H1 (cell line): ENCODE results near the gene CDK3. TPM values are rescaled to one million over a fixed set of nuclear protein-coding genes. Genes with fewer than 3 reads are reported as not detected.

ENCODE experiments used
- CTCF ChIA-PET: fragments of 300-600 bp; sonication (Branson Sonifier 250); formaldehyde crosslinking; loops from one replicate; lab custom pipeline; 2021; ENCODE audit not compliant: partially characterized antibody; lab: Charles Lee
- POLR2A ChIA-PET: fragments of 300-600 bp; sonication (Branson Sonifier 250); formaldehyde crosslinking; loops from one replicate; lab custom pipeline; 2021; ENCODE audit warnings: inconsistent platforms; ENCODE audit not compliant: partially characterized antibody; lab: Charles Lee
- DNase-seq, 2 experiments: peaks; one replicate each; pipeline versions ENCODE4 v3.0.0 to v3.0.0-alpha.2; 2010 to 2022; ENCODE audit warnings: low spot score in 2 of 2, low read depth in 1 of 2, mixed read lengths in 1 of 2
- FAIRE-seq: peaks from 2 replicates; lab custom pipeline; 2011; peaks lifted over from hg19 to GRCh38; lab: Jason Lieb, UNC
- H2AFZ ChIP-seq: 2 replicates; pipeline ENCODE4 v1.8.1; 2012; ENCODE audit warnings: low read length, inconsistent platforms
- H2AK5ac ChIP-seq: 2 replicates; pipeline ENCODE4 v1.6.1; 2013; ENCODE audit warnings: low read depth, low read length
- H2BK120ac ChIP-seq: replicated peaks from 2 replicates; pipeline ENCODE3; 2013; ENCODE audit warnings: low read depth, low read length, inconsistent platforms
- H2BK12ac ChIP-seq: 2 replicates; pipeline ENCODE4 v1.6.1; 2013; ENCODE audit warnings: low read depth, low read length
- H2BK15ac ChIP-seq: 2 replicates; pipeline ENCODE4 v1.6.1; 2013; ENCODE audit warnings: low read length
- H2BK20ac ChIP-seq: 2 replicates; pipeline ENCODE4 v1.6.1; 2013; ENCODE audit warnings: low read length
- H2BK5ac ChIP-seq: 2 replicates; pipeline ENCODE4 v1.6.1; 2013; ENCODE audit warnings: low read depth, low read length
- H3K14ac ChIP-seq: 2 replicates; pipeline ENCODE4 v1.6.1; 2013; ENCODE audit warnings: inconsistent platforms; ENCODE audit not compliant: insufficient read length
- H3K18ac ChIP-seq: 2 replicates; pipeline ENCODE4 v1.6.1; 2013; ENCODE audit warnings: low read length; ENCODE audit errors: extremely low read depth
- H3K23ac ChIP-seq: 2 replicates; pipeline ENCODE4 v1.6.1; 2013; ENCODE audit warnings: inconsistent platforms; ENCODE audit not compliant: insufficient read length
- H3K23me2 ChIP-seq: 2 replicates; pipeline ENCODE4 v1.6.1; 2013; ENCODE audit warnings: low read depth, low read length
- H3K27ac ChIP-seq: 2 replicates; pipeline ENCODE4 v1.6.1; 2011; ENCODE audit warnings: low read depth, low read length, inconsistent platforms
- H3K27me3 ChIP-seq, 4 experiments: replicated peaks in 1 of 4; 1 replicate in 1 of 4; 2 replicates in 3 of 4; pipeline versions ENCODE4 v1.6.1 to v1.8.1; 2011 to 2013; ENCODE audit warnings: low read length in 3 of 4, mild to moderate bottlenecking in 3 of 4, inconsistent platforms in 2 of 4, mixed read lengths in 2 of 4, moderate library complexity in 1 of 4; ENCODE audit not compliant: control insufficient read depth in 3 of 4, insufficient read depth in 3 of 4; ENCODE audit errors: extremely low read depth in 1 of 4
- H3K36me3 ChIP-seq, 4 experiments: 2 replicates each; pipeline versions ENCODE4 v1.6.1 to v1.8.1; 2011 to 2013; ENCODE audit warnings: mild to moderate bottlenecking in 4 of 4, low read length in 3 of 4, moderate library complexity in 2 of 4, control low read depth in 1 of 4, inconsistent platforms in 1 of 4; ENCODE audit not compliant: insufficient read depth in 4 of 4, control insufficient read depth in 2 of 4
- H3K4ac ChIP-seq: replicated peaks from 2 replicates; pipeline ENCODE3; 2013; ENCODE audit warnings: low read length, low read depth, mixed read lengths, inconsistent platforms; ENCODE audit not compliant: insufficient read length
- H3K4me1 ChIP-seq, 4 experiments: replicated peaks in 1 of 4; 1 replicate in 1 of 4; 2 replicates in 3 of 4; pipeline versions ENCODE4 v1.6.1 to v1.8.1; 2011 to 2013; ENCODE audit warnings: low read length in 3 of 4, inconsistent platforms in 2 of 4, mixed read lengths in 1 of 4; ENCODE audit not compliant: insufficient read depth in 4 of 4, control insufficient read depth in 3 of 4
- H3K4me2 ChIP-seq, 2 experiments: 2 replicates each; pipeline versions ENCODE4 v1.6.1 to v1.8.1; 2011 to 2013; ENCODE audit warnings: low read depth in 2 of 2, low read length in 2 of 2, control low read depth in 1 of 2, inconsistent platforms in 1 of 2, mild to moderate bottlenecking in 1 of 2; ENCODE audit not compliant: insufficient read depth in 1 of 2
- H3K4me3 ChIP-seq, 4 experiments: fragments of 200-600, 300-600 bp in 1 of 4; sonication (generic), shearing (Covaris generic), sonication (Bioruptor Twin) in 1 of 4; 2 replicates each; pipeline versions ENCODE4 v1.5.1 to v1.8.1; 2011 to 2016; ENCODE audit warnings: low read length in 4 of 4, low read depth in 3 of 4, control low read depth in 2 of 4, inconsistent platforms in 2 of 4, mild to moderate bottlenecking in 2 of 4, mixed read lengths in 1 of 4, moderate library complexity in 1 of 4; ENCODE audit not compliant: insufficient read depth in 2 of 4; ENCODE audit errors: extremely low read depth in 1 of 4
- H3K56ac ChIP-seq: replicated peaks from 2 replicates; pipeline ENCODE3; 2013; ENCODE audit warnings: low read depth, mild to moderate bottlenecking, mixed read lengths, low read length, inconsistent platforms; ENCODE audit not compliant: insufficient read length
- H3K79me1 ChIP-seq: 2 replicates; pipeline ENCODE4 v1.6.1; 2013; ENCODE audit warnings: low read depth, low read length, control low read depth
- H3K79me2 ChIP-seq, 2 experiments: 2 replicates each; pipeline versions ENCODE4 v1.6.1 to v1.8.1; 2012 to 2013; ENCODE audit warnings: low read length in 2 of 2, mild to moderate bottlenecking in 2 of 2, inconsistent platforms in 1 of 2; ENCODE audit not compliant: insufficient read depth in 2 of 2, control insufficient read depth in 1 of 2
- H3K9ac ChIP-seq, 4 experiments: replicated peaks in 1 of 4; 1 replicate in 1 of 4; 2 replicates in 3 of 4; pipeline versions ENCODE4 v1.6.1 to v1.8.1; 2011 to 2013; ENCODE audit warnings: low read depth in 3 of 4, low read length in 3 of 4, control low read depth in 2 of 4, mild to moderate bottlenecking in 2 of 4, moderate library complexity in 2 of 4, inconsistent platforms in 1 of 4; ENCODE audit errors: extremely low read depth in 1 of 4
- H3K9me3 ChIP-seq, 2 experiments: 2 replicates each; pipeline versions ENCODE4 v1.6.1 to v1.8.1; 2012 to 2013; ENCODE audit warnings: mild to moderate bottlenecking in 2 of 2, moderate library complexity in 2 of 2, control low read depth in 1 of 2, inconsistent platforms in 1 of 2, low read depth in 1 of 2, low read length in 1 of 2, mixed read lengths in 1 of 2; ENCODE audit not compliant: insufficient read depth in 2 of 2
- H4K20me1 ChIP-seq, 2 experiments: replicated peaks in 1 of 2; 2 replicates each; pipeline versions ENCODE3 to v1.8.1; 2011 to 2013; ENCODE audit warnings: inconsistent platforms in 2 of 2, low read length in 2 of 2, mild to moderate bottlenecking in 1 of 2; ENCODE audit not compliant: insufficient read depth in 2 of 2, control insufficient read depth in 1 of 2
- H4K5ac ChIP-seq: 2 replicates; pipeline ENCODE4 v1.6.1; 2013; ENCODE audit warnings: low read length, low read depth, mixed read lengths, inconsistent platforms; ENCODE audit not compliant: insufficient read length
- H4K8ac ChIP-seq: 2 replicates; pipeline ENCODE4 v1.8.0; 2013; ENCODE audit warnings: mild to moderate bottlenecking, moderate library complexity, low read length, inconsistent platforms; ENCODE audit not compliant: insufficient read depth; ENCODE audit errors: extremely low read depth
- H4K91ac ChIP-seq: replicated peaks from 2 replicates; pipeline ENCODE3; 2013; ENCODE audit warnings: low read length, mixed read lengths, inconsistent platforms; ENCODE audit not compliant: insufficient read length
- BRCA1 ChIP-seq: IDR thresholded peaks from 2 replicates; pipeline ENCODE4 v1.6.1; 2012; ENCODE audit warnings: low read depth, low read length, improper control_type of control experiment
- POLR2AphosphoS5 ChIP-seq: IDR thresholded peaks from 2 replicates; pipeline ENCODE4 v1.6.1; 2011; ENCODE audit warnings: low read depth, low read length
- WGBS, 2 experiments: shearing (Covaris generic) in 1 of 2; methylation state at CpG; one replicate each; pipeline versions ENCODE4 v1.1.6 to v1.1.7; 2013 to 2015; ENCODE audit warnings: low lambda C conversion rate in 2 of 2, mixed read lengths in 2 of 2, inconsistent platforms in 1 of 2, low coverage in 1 of 2, missing lambda C conversion rate in 1 of 2; ENCODE audit not compliant: insufficient replicate concordance in 2 of 2, insufficient coverage in 1 of 2, insufficient read length in 1 of 2; ENCODE audit errors: extremely low coverage in 1 of 2, missing lambda C conversion rate in 1 of 2; 5-methylcytosine and 5-hydroxymethylcytosine counted together
- polyA plus RNA-seq, 7 experiments: library from polyadenylated mRNA; depleted of rRNA in 3 of 7; stranded (reverse) in 5 of 7; unstranded in 2 of 7; fragments of >200 nt in 5 of 7; fragments of 200-250 nt in 2 of 7; gene quantifications; 1 replicate in 5 of 7; 2 replicates in 1 of 7; 4 replicates in 1 of 7; pipeline versions ENCODE4 v1.2.1 to v1.2.3, GENCODE V29; 2011 to 2013; ENCODE audit warnings: missing spikeins in 2 of 7, mixed read lengths in 2 of 7
- total RNA-seq: library from RNA; stranded (reverse); fragmentation: NEBNext Ultra II Directional; extraction: Animal tissue kit (Norgen Biotek cat#: 25700); gene quantifications from 2 replicates; pipeline ENCODE4 v1.2.1, GENCODE V29; 2021

The CDK3 gene
- total and polyA plus RNA-seq, 2 of the 8 experiments (the other 6 are each of a cell fraction or from before 2014, with no cell fraction given): 10.0 to 14.6 TPM

- Histone ChIP-seq H3K4me1 (peaks cover 0 to 2% (median under 1%) of the 10 kb centered on the region in 4 experiments; a peak in 3 of 7 replicates), H3K36me3 (no peaks in the 10 kb centered on the region), H2BK5ac (no peak overlapping the region), H2BK120ac (no peak overlapping the region), H4K91ac (peak overlapping the region; percentile 85), H3K9ac (no peak overlapping the region), H3K27me3 (no peaks in the 10 kb centered on the region; a peak in 1 of 7 replicates), H3K18ac (no peak overlapping the region), H3K56ac (no peak overlapping the region), H3K79me1 (no peaks in the 10 kb centered on the region), H2BK12ac (peak overlapping the region; percentile 33; the same call in 1 of the 2 replicates), H2AK5ac (no peak overlapping the region), H4K5ac (no peak overlapping the region), H3K23ac (no peak overlapping the region), H4K8ac (no peak overlapping the region; the same call in 1 of the 2 replicates), H4K20me1 (no peaks in the 10 kb centered on the region), H2AFZ (no peak overlapping the region), H3K27ac (no peak overlapping the region), H3K4ac (no peak overlapping the region), H3K23me2 (no peaks in the 10 kb centered on the region), H3K4me2 (no peak overlapping the region; a peak in 1 of 4 replicates), H3K14ac (no peak overlapping the region), H3K9me3 (no peaks in the 10 kb centered on the region; a peak in 1 of 4 replicates), H2BK20ac (no peak overlapping the region), H3K4me3 (no peak overlapping the region), H3K79me2 (no peaks in the 10 kb centered on the region), H2BK15ac (peak overlapping the region; percentile 61; the same call in 1 of the 2 replicates)
- DNase-seq (no peak), FAIRE-seq (no peak)
- WGBS, 2 experiments: 92% methylated on average over 15 of the region's 15 CpGs; no CpG with 5 or more reads in 1 of the 2 experiments
- ChIA-PET CTCF (interaction anchor here (0.6 to 32.0 kb wide), 35 partner anchors 9 to 617 kb away, joined by 3 to 885 read pairs (median 5); partner anchors contain the start of genes CDK3, EVPL, MRPL38 and TRIM47), POLR2A (interaction anchor here (0.9 to 2.0 kb wide), 9 partner anchors 9 to 112 kb away, joined by 3 to 9 read pairs (median 4); partner anchors contain the start of genes MRPL38 and ZACN)
- TF ChIP-seq POLR2AphosphoS5 (no peak), BRCA1 (no peak)
These were observed 12.8 kb downstream of the CDK3 start for GRCh38 chr17:76013377-76013932.
